Cortex of kidney (tissue), 1 donor: Measurements from ENCODE around the gene ADGRG3.
A peak's percentile ranks its signal among the peaks of the same experiment; 100 is the strongest.
"Not testable (repeated sequence)": the region's sequence is repeated elsewhere in the genome, so short reads cannot be mapped to it uniquely, and the experiment has no call there.

Experiments used
- DNase-seq: peaks from one replicate; lab custom pipeline; 2025; lab: John Stamatoyannopoulos, UW

The ADGRG3 gene

DNA sequence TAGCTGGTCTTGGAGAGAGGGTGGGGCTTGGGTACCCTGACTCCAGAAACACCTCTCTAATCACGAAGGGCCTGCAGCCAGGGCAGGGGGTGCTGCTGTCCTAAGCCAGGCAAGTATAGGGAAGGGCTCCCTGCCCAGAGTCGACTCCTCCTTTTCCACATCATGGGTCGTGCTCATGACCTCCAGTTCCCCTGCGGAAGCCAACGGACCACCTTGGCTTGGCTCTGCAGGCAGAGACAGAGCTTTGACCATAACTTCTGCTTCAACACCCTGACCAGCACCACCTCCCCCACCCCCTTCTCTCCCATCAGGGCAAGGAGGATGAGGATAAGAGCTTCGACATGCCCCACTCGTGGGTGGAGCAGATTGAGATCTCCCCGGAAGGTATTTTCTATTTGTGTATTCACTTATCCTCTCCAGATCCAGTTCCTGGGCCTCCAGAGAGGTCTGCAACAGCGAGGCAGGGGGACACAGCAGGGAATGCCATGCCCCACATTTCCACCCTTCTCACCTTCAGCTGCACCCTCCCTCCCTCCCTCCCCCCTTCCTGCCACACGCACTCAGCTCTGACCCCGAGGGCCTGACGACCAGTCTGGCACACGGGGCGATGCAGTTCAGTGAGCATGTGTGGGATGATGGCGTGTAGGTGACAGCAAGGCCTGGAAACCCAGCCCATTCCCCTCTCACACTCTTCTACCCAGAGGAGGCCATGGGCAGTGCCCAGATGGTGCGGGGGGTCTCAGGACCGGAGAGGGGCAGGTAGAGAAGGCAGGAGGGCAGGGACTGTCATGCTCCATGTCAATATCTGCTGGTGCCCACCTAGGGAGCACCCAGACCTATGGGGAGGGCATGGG, 53.5 kb downstream of the ADGRG3 start:
- DNase-seq, result no peak

DNA sequence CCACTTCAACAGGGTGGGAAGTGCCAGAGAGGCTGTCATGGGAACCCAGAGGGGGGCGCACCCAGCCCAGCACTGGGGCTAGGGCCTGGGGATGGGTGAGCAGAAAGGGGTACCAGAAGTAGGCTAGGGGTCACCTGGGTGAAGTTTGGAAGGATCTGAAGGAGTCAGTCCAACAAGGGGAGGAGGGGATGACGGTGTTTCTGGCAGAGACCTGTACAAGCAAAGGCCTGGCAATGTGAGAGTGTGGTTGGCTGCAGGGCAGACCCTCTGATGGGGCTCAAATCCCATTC, 54.0 kb downstream of the ADGRG3 start:
- DNase-seq, result no peak

DNA sequence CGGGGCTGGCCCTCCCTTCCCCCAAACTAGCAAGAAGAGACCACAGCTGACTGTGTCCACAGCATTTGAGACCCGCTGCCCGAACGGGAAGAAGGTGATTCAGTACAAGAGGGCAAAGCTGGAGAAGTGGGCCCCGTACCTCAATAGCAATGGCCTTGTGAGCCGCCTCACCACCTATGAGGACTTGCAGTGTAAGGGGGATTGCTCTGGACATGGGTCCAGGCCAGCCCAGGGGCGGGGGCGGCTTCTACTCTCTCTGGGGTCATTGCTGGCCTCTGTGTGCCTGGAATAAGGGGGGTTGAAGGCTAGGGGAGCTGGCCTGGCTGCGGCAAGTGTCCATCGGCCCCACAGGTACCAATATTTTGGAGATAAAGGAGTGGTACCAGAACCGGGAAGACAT, 54.5 kb downstream of the ADGRG3 start:
- no peak for DNase-seq

DNA sequence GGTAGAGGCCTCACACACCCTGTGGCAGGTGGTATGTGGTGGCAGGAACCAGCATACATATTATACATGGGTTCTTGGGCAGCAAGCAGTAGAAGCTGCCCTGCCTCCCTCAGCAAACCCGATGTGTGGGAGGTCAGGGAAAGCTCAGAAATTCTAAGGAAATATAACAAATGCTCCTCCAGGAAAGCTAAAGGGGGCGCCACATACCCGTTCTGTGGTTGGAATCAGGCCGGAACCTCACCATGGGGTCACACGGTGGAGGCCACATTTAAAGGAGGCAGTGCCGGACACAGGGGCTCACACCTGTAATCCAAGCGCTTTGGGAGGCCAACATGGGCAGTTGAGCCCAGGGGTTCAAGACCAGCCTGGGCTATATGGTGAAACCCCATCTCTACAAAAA, 55.1 kb downstream of the ADGRG3 start:
- DNase-seq, result no peak

DNA sequence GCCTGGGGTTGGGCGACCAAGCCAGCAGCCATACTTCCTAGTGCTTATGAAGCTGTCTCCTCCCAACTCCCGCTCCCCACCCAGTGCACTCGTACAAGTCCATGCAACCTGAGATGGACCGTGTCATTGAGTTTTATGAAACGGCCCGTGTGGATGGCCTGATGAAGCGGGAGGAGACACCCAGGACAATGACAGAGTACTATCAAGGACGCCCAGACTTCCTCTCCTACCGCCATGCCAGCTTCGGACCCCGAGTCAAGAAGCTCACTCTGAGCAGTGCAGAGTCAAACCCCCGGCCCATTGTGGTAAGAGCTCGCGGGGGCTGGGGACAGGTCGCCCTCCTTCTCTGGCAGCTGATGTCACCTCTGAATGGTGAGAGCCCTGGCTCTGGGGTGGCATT, 56.4 kb downstream of the ADGRG3 start:
- DNase-seq, result no peak

DNA sequence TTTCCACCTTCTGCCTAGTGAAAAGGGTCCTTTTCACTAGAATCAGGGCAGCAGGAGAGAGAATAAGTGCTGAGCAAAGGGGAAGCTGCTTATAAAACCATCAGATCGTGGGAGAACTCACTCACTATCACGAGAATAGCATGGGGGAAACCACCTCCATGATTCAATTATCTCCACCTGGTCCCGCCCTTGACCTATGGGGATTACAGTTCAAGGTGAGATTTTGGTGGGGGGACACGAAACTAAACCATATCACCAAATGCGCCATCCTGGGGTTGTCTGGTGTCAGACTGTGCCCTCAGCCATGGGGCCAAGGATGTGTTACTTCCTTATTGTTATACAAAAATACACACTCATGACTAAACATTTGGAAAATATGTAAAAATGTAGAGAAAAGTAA, 57.0 kb downstream of the ADGRG3 start:
- no peak for DNase-seq

DNA sequence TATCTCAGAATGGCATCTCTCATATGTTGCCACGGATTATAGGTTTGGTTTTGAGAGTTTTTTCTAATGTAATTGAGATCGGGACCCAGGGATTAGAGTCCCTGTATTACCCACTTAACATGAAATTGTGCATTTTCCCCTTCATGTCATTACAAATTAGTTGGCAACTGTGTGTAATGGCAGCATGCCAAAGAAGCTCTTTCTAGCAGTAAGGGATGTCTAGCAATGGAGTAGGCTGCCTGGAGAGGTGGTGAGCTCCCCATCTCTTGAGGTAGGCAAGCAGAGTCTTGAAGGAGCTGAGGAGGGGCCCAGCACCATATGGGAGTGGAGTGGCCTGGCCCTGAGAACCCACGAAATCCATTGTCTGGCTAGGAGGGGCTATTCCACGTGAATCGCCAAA, 57.4 kb downstream of the ADGRG3 start:
- no peak for DNase-seq

DNA sequence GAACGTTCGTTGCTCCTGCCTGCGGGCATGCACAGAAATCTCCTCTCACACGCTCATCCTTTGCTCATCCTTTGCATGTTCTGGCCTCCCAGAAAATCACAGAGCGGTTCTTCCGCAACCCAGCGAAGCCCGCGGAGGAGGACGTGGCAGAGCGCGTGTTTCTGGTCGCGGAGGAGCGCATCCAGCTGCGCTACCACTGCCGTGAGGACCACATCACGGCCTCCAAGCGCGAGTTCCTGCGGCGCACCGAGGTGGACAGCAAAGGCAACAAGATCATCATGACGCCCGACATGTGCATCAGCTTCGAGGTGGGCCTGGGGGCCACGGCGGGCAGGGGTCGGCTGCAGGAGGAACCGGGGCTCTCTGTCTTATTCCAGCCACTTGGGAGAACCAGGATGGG, 57.9 kb downstream of the ADGRG3 start:
- no peak for DNase-seq

DNA sequence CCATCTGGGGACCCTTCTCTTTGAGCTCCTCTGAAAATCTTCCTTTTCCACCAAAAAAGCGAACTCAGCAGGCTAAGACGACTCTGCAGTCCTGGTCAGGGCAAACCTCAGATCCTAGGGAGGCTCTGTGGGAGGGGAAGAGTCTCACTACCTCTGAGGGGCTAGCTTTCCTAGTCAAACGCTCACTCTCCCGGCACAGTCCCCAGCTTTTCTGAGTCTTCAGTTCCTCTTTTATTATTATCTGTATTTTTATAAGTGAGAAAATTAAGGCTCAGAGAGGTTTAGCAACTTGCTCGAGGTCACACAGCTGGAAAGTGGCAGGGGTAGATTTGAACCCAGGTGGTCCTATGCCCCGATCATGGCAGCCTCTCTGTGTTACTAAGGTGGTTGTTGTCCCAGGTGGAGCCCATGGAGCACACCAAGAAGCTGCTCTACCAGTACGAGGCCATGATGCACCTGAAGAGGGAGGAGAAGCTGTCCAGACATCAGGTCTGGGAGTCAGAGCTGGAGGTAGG, 58.4 kb downstream of the ADGRG3 start:
- DNase-seq, result no peak

DNA sequence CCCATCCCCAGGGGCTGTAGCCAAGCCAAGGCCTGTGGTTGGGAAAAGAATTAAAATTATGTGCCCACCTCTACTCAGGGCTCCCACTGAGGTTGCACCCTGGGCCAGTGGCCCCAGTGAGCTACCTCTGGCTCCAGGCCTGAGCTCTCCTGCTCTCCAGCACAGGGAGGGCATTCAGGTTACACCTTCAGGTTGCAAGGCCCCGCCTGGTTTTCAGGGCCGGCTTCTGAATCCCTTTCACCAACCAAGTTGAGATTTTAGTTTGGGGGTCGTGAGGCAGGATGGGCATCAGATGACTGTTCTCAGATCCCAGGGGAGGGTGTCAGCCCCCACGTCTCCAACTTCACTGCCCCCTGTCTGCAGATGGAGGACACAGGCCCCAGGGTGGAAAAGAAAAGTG, 59.5 kb downstream of the ADGRG3 start:
- no peak for DNase-seq

DNA sequence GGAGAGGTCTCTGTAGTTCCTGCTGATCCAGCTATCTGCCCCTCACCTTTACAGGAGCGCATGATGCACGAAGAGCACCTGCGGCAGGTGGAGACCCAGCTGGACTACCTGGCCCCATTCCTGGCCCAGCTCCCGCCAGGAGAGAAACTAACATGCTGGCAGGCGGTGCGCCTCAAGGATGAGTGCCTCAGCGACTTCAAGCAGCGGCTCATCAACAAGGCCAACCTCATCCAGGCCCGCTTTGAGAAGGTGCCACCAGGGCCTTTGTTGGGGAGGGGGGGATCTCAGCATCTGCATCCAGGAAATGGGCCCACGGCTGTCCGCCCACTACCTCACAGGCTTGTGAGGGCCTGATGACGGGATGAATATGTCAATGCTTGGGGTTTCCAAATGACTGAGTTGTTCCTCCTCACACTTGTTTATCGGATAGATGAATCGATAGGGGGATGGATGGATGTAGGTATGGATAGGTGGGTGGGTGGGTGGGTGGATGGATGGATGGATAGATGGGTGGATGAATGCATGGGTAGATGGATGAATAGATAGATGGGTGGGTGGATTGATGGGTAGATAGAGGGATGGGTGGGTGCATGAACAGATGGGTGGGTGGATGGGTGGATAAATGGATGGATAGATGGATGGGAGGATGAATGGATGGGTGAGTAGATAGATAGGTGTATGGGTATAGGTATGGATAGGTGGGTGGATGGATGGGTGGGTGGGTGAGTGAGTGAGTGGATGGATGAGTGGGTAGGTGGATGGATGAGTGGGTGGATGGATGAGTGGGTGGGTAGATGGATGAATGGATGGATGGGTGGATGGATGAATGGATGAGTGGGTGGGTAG, 60.5 kb downstream of the ADGRG3 start:
- no peak for DNase-seq

DNA sequence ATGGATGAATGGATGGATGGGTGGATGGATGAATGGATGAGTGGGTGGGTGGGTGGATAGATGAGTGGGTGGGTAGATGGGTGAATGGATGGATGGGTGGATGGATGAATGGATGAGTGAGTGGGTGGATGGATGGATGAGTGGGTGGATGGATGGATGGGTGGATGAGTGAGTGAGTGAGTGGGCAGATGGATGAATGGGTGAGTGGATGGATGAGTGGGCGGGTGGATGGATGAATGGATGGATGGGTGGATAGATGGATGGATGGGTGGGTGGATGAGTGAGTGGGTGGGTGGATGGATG, 61.0 kb downstream of the ADGRG3 start:
- DNase-seq, result no peak

DNA sequence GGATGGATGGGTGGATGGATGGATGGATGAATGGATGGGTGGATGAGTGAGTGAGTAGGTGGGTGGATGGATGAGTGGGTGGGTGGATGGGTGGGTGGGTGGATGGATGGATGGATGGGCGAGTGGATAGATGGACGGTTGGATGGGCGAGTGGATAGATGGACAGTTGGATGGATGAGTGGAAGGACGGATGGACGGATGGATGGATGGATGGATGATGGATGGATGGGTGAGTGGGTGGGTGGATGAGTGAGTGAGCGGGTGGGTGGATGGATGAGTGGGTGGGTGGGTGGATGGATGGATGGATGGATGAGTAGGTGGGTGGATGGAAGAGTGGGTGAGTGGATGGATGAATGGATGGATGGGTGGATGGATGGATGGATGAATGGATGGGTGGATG, 61.7 kb downstream of the ADGRG3 start:
- not testable (repeated sequence) for DNase-seq

DNA sequence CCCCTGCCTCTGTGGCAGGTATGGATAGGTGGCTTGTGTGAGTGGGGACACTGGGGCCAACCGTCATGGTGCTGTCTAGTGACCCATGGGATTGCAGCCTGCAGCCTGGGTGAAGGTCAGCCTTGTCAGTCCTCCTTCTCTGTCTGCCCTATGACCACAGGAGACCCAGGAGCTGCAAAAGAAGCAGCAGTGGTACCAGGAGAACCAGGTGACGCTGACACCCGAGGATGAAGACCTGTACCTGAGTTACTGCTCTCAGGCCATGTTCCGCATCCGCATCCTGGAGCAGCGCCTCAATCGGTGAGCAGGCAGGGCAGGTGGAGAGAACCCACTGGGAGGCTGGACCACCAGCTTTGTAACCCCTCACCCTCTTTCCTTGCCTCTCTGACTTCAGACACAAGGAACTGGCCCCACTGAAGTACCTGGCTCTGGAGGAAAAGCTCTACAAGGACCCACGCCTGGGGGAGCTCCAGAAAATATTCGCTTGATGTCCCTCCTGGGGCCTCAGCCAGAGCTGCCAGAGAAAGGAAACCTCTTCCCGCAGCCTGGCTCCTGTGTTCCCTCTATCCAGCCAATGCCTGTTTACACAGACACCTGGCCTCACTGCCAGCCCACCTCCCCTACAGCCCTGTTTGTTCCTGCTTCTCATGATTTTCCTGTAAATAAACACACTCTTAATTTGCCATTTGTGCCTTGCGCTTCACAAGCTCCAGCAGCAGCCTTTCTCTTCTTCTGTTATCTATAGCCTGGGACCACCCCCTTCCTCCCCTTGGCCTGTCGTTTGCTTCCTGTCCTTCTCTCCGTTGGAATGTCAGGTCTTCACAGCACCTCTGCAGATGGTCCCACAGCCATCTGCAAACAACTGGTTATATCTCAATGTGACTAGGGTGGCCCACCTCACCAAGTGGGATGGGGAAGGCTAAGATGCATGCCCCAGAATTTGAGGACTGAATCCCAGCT, 62.9 kb downstream of the ADGRG3 start:
- no peak for DNase-seq

DNA sequence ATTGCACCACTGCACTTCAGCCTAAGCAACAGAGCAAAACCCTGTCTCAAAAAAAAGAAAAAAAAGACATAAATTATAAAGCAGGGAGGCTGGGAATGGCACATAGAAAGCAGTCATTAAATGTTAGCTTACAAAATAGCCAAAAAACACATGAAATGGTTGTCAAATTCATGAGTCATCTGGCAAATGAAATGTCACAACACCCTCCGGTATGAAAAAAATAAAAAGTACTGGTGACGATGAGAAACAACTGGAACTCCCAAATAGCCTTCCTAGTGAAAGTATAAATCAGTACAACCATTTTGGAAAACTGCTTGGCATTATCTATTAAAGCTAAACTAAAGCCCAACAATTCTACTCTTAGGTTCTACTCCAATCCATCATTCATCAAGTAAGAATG, 63.9 kb downstream of the ADGRG3 start:
- DNase-seq, result no peak

DNA sequence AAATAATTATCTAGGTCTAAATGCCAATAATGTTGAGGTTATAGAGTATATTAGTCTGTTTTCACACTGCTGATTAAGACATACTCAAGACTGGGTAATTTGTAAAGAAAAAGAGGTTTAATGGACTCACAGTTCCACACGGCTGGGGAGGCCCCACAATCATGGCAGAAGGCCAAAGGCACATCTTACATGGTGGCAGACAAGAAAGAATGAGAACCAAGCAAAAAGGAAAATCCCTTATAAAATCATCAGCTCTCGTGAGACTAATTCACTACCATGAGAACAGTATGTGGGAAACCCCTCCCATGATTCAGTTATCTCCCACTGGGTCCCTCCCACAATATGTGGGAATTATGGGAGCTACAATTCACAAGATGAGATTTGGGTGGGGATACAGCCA, 64.6 kb downstream of the ADGRG3 start:
- DNase-seq, result no peak

DNA sequence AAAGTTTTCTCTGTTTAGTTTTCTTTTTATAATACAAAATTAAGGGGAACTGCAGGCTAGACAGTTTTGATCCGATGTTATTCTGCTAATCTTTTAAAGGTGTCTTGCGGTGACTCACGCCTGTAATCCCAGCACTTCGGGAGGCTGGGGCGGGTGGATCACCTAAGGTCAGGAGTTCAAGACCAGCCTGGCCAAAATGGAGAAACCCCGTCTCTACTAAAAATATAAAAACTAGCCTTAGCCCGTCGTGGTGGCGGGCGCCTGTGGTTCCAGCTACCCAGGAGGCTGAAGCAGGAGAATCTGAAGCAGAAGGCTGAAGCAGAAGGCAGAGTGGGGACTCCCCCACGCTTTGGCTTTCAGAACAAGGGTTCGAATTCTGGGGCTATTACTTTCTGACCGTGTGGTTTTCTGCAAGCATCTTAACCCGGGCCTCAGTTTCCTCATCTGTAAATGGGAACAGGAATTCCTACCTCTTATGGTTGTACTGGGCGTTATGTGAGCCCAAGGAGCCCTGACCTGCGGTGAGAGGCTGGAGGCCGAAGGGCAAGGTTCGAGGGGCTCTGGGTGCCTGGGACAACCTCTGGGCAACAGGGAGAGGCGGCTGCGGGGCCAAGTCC, 66.3 kb downstream of the ADGRG3 start:
- no peak for DNase-seq

DNA sequence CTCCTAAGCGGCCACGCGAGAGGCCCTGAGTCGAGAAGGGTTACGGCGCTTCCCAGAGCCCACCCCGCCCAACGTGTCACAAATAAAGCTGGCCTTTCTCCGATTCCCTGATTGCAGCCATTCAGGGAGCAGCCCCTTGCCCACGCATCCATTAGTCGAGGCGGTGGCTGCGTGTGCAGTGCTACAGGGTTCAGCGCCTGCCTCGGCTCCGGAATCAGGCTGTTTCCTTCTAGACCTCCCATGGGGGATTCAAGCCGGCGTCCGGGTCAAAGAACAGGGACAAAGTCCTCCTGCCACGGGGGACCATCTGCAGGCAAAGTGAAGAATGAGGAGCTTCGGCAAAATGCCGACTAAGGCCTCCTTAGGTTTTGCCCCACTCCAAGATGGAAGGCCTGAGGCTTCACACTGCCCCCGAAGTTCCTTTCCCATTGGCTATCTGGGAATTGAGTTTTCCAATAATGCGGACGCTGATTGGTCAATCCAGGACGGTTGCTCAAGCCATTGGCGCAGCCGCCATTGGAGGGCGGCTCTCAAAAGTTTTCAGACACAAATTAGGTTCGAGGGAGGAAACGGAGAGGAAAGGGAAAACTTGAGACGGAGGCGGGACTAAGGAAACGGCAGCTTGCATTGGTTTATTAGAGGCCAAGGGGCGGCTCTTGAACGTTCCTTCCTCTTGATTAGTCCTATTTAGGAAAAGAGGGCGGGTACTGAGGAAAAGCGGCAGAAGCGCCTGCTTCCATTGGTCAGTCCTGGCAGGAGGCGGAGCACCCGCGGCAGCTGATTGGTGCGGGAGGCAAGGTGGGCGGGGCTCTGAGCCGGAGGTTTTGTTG, 67.0 kb downstream of the ADGRG3 start:
- peak; percentile 38 for DNase-seq

DNA sequence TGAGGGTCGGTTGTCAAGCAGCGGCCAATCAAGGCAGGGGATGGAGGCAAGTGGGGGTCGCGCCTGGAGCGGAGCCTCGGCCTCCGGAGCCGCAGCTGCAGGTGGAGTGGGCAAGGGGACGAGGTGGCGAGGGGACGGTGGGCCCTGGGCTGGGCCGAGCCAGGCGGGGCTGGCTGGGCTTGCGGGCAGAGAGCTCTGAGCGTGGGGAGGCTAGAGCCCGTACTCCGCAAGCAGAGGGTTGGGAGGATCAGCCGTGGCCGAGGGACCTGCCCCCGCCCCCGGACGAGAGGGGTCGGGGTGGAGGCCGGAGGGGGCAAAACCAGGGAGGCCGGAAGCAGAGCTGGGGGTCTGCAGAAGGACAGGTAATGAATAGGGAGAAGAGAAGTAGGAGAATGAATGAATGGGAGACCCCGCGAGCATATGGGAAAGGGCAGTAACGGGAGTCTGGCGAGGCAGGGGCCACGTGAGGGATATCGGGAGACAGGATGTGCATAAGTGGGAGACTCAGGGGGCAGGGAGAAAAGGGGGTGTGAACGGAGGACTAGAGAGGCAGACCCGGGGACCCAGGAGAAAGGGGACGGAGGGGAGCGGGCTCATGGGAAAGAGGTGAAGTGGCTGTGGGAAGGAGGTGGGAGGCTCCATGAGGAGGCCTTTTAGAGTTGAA, 67.8 kb downstream of the ADGRG3 start, which contains the start of gene KATNB1:
Gene KATNB1, plus strand, starts transcription at position 16 of the 664 bp plus-strand sequence. CDS start 1,474 bp downstream, outside the sequence.
- no peak for DNase-seq
